Measurements from ENCODE around the gene OR2AE1. TPM values are rescaled to one million over a fixed set of nuclear protein-coding genes. Genes with fewer than 3 reads are reported as not detected.

OR2AE1 gene
- total RNA-seq (2021; fragmentation: NEBNext Ultra II Directional; extraction: Animal tissue kit (Norgen Biotek cat#: 25700)), result not detected
- long read RNA-seq, result 0 reads

- Mint-ChIP-seq H3K27ac (no peak within 1 kb of the TSS), H3K36me3 (ENCODE audit: low read depth) (no peaks in the 10 kb centered on the region), H3K4me1 (ENCODE audit: low read depth) (no peaks in the 10 kb centered on the region), H3K9me3 (no peaks in the 10 kb centered on the region), H3K4me3 (no peak within 1 kb of the TSS), H3K27me3 (ENCODE audit: insufficient read depth) (peaks cover 11% of the 10 kb centered on the region)
- no peak for TF ChIP-seq CTCF (IDR thresholded peaks at IDR 0.05)
- no peak for DNase-seq
Measured at GRCh38 chr7:99876933-99877332, at the start of gene OR2AE1. Gene OR2AE1, minus strand, starts transcription at chr7:99877033. Its CDS starts 0 bp downstream, at chr7:99877033.

GRCh38 chr7:99926321-99926720, 49.5 kb upstream of the OR2AE1 start:
- H3K9me3 Mint-ChIP-seq, result no peaks in the 10 kb centered on the region
- H3K27ac Mint-ChIP-seq, result no peak overlapping the region
- peaks cover 8% of the 10 kb centered on the region for H3K27me3 Mint-ChIP-seq (ENCODE audit: insufficient read depth)

GRCh38 chr7:99923200-99923599, 46.4 kb upstream of the OR2AE1 start:
- H3K36me3 Mint-ChIP-seq (ENCODE audit: low read depth), result peaks cover 27% of the 10 kb centered on the region
- H3K4me1 Mint-ChIP-seq (ENCODE audit: low read depth), result peaks cover 13% of the 10 kb centered on the region
- no peak overlapping the region for H3K4me3 Mint-ChIP-seq
- H3K9me3 Mint-ChIP-seq, result peaks cover 9% of the 10 kb centered on the region
- H3K27ac Mint-ChIP-seq, result no peak overlapping the region
- no peak for TF ChIP-seq CTCF (IDR thresholded peaks at IDR 0.05)
- no peak for DNase-seq
- H3K27me3 Mint-ChIP-seq (ENCODE audit: insufficient read depth), result peaks cover 7% of the 10 kb centered on the region

More at GRCh38 chr7:99926321-99926720, 49.5 kb upstream of the OR2AE1 start:
- DNase-seq, result no peak
- Mint-ChIP-seq H3K36me3 (ENCODE audit: low read depth) (peaks cover 9% of the 10 kb centered on the region), H3K4me1 (ENCODE audit: low read depth) (peaks cover 18% of the 10 kb centered on the region), H3K4me3 (no peak overlapping the region)
- no peak for TF ChIP-seq CTCF (IDR thresholded peaks at IDR 0.05)

- no peak for TF ChIP-seq CTCF (IDR thresholded peaks at IDR 0.05)
- H3K4me1 Mint-ChIP-seq (ENCODE audit: low read depth), result peaks cover 42% of the 10 kb centered on the region
- H3K27ac Mint-ChIP-seq, result peak overlapping the region; percentile 98
- peaks cover 9% of the 10 kb centered on the region for H3K9me3 Mint-ChIP-seq
- peaks cover 2% of the 10 kb centered on the region for H3K27me3 Mint-ChIP-seq (ENCODE audit: insufficient read depth)
- peak overlapping the region; percentile 99 for H3K4me3 Mint-ChIP-seq
- H3K36me3 Mint-ChIP-seq (ENCODE audit: low read depth), result peaks cover 31% of the 10 kb centered on the region
- DNase-seq, result no peak
Measured at GRCh38 chr7:99920149-99920548, 43.3 kb upstream of the OR2AE1 start.

GRCh38 chr7:99919814-99920112, 42.9 kb upstream of the OR2AE1 start:
- no peak for TF ChIP-seq CTCF (IDR thresholded peaks at IDR 0.05)
- Mint-ChIP-seq H3K9me3 (peaks cover 9% of the 10 kb centered on the region), H3K27ac (peak overlapping the region; percentile 98), H3K4me1 (ENCODE audit: low read depth) (peaks cover 44% of the 10 kb centered on the region), H3K36me3 (ENCODE audit: low read depth) (peaks cover 31% of the 10 kb centered on the region), H3K27me3 (ENCODE audit: insufficient read depth) (peaks cover 5% of the 10 kb centered on the region), H3K4me3 (peak overlapping the region; percentile 99)
- DNase-seq, result no peak
